ENCODE measurements around the gene ACMSD.
"Not testable (repeated sequence)": the region's sequence is repeated elsewhere in the genome, so short reads cannot be mapped to it uniquely, and the experiment has no call there.

- not testable (repeated sequence) for TF ChIP-seq MAFK (conservative IDR thresholded peaks at IDR 0.05 in 1 of 2, IDR thresholded peaks at IDR 0.05 in 1 of 2; ENCODE audit: low read length in 2 of 2); ARID2 (CRISPR knock-in tag; IDR thresholded peaks at IDR 0.05; ENCODE audit: borderline replicate concordance); ZBTB34 (CRISPR knock-in tag; IDR thresholded peaks at IDR 0.05); JUND (CRISPR knock-in tag; IDR thresholded peaks at IDR 0.05); HNRNPH1 (optimal IDR thresholded peaks at IDR 0.05; ENCODE audit: low read depth, low read length); PHF8 (CRISPR knock-in tag; IDR thresholded peaks at IDR 0.05); CTCF (CRISPR knock-in tag; IDR thresholded peaks at IDR 0.05); ZNF367 (CRISPR knock-in tag; IDR thresholded peaks at IDR 0.05; ENCODE audit: borderline replicate concordance); ATF1 (CRISPR knock-in tag; IDR thresholded peaks at IDR 0.05); MAX (IDR thresholded peaks at IDR 0.05); MED8 (CRISPR knock-in tag; IDR thresholded peaks at IDR 0.05; ENCODE audit: insufficient replicate concordance); ZNF276 (CRISPR knock-in tag; IDR thresholded peaks at IDR 0.05; ENCODE audit: low read depth); PATZ1 (CRISPR knock-in tag; IDR thresholded peaks at IDR 0.05); REST (IDR thresholded peaks at IDR 0.05; ENCODE audit: borderline replicate concordance in 1 of 2, low read depth in 1 of 2, low read length in 2 of 2)
These were observed 65.3 kb downstream of the ACMSD start for GRCh38 chr2:134903701-134904100.
